H54 (cell line): Measurements from ENCODE around the gene SLC25A39.

Experiments used
- DNase-seq: peaks from one replicate; pipeline ENCODE4 v3.0.0; 2011; ENCODE audit warnings: low spot score, mixed read lengths; ENCODE audit not compliant: insufficient read length
- FAIRE-seq: peaks from 3 replicates; lab custom pipeline; 2011; peaks lifted over from hg19 to GRCh38; lab: Jason Lieb, UNC
- POLR2A ChIP-seq: IDR thresholded peaks from 2 replicates; pipeline ENCODE4 v1.6.1; 2011; ENCODE audit warnings: low read depth, mild to moderate bottlenecking, low read length

The SLC25A39 gene

DNA sequence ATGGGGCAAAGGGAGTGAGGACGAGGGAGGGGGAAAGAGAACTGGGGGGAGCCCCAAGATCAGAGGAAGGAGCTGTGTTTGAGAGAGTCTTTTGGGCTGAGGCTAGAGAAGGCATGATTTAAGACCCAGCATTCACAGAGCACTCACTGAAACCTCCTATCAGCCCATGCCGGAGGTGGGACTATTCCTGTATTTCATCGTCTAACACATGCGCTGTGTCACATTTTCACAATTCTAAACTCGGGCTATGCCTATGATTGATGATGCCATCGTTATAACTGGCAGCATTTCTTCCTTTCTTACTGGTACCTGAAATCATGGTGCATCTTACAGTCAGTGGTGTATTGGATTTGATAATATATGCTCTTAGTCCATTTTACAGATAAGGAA, 35.5 kb upstream of the SLC25A39 start:
- FAIRE-seq (no peak), DNase-seq (no peak)
- no peak for TF ChIP-seq POLR2A

DNA sequence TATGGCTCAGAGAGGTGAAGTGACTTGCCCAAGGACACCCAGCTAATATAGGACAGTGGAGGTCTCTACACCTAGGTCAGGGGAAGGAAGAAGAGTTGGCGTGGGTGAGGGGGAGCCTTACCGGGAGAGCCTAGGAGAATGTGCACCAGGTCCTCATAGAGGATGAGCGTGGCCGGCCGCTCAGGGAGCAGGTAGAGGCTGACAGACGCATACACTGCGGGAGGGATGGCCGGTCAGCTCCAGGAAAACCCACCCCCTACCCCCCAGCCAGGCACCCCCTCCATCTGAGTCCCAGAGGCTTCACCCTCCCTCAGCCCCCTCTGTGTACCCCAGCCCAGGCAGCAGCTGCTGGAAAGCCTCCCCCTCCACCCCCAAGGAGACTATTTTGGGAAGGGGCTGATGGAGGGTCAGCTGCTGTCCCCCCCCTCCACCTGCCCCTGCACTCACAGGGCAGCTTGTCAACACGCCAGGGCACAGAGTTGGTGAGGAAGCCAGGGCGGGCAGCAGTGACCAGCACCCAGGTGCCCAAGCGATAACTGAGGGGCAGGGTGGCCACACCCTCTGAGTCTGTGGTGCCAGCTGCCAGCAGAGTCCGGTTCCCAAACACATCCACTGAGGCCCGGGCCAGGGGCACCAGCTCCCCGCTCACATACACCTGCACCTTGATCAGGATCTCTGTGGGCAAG, 35.0 kb upstream of the SLC25A39 start:
- no peak for FAIRE-seq
- DNase-seq: no peak
- TF ChIP-seq POLR2A: no peak

- DNase-seq (no peak), FAIRE-seq (no peak)
- TF ChIP-seq POLR2A: no peak
Observed at GRCh38 chr17:44359006-44359405, 34.4 kb upstream of the SLC25A39 start.

DNA sequence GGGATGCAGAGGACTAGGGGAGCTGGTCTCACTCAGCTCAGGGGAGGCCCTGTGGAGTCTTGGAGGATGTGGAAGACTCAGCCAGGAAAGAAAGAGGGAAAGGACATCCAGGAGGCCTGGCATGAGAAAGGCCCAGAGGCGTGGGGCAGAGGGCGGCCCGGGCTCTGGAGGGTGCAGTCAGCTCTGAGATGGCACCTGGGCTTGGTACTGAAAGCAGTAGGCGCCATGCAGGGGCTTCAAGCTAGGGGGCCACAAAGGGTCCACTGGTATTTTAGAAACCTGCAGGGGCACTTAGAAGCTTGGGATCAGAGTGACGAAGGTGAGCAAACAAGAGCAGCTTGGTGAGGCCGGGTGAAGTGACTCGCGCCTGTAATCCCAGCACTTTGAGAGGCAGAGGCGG, 33.4 kb upstream of the SLC25A39 start:
- no peak for TF ChIP-seq POLR2A
- FAIRE-seq: no peak
- no peak for DNase-seq

DNA sequence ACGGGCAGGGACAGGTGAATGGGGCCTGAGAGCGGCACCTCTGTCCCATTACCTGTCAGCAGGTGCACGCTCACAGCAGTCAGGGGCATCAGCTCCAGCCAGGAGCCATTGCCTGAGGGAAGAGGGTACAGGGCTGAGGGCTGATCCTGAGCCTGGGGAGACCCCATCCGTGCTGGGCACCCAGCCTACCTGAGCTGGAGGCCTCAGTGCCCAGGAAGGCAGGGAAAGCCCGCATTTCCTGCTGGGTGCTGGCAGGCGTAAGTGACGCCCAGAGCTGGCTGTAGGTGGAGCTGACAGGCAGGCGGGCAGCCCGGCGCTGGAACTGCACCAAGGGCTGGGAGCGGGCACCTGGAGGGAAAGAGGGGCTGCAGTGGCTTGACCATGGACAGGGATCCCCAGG, 31.6 kb upstream of the SLC25A39 start:
- TF ChIP-seq POLR2A: no peak
- FAIRE-seq: no peak
- no peak for DNase-seq

DNA sequence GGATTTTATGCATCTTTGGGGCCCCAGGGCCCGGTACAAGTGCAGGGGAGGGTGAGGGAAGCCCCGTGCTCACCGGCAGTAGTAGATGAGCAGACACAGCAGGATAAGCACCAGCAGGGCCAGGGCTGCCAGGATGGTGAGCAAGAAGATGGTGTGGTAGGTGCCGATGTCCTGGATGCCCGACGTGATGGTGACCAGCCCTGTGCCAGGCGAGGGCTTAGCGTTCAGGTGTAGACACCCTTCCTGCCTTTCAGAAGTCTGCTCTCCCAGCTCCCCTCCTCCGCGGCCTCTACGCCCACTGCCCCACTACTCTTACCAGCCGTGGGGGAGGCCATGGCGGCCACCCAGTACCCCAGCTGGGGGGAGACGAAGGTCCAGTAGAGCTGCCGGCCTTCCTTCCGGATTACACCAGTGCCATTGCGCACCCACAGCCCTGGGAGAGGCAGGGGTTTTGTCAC, 31.0 kb upstream of the SLC25A39 start:
- no peak for TF ChIP-seq POLR2A
- no peak for FAIRE-seq
- no peak for DNase-seq

GRCh38 chr17:44354582-44355561, 30.2 kb upstream of the SLC25A39 start:
- DNase-seq (no peak), FAIRE-seq (no peak)
- TF ChIP-seq POLR2A: no peak

GRCh38 chr17:44353672-44354331, 29.2 kb upstream of the SLC25A39 start:
- DNase-seq: no peak
- no peak for FAIRE-seq
- TF ChIP-seq POLR2A: no peak

GRCh38 chr17:44352828-44353671, 28.4 kb upstream of the SLC25A39 start:
- DNase-seq (no peak), FAIRE-seq (no peak)
- no peak for TF ChIP-seq POLR2A

GRCh38 chr17:44351961-44352827, 27.6 kb upstream of the SLC25A39 start:
- DNase-seq (no peak), FAIRE-seq (no peak)
- TF ChIP-seq POLR2A: no peak

GRCh38 chr17:44351464-44351863, 26.8 kb upstream of the SLC25A39 start:
- no peak for DNase-seq
- no peak for FAIRE-seq
- no peak for TF ChIP-seq POLR2A

DNA sequence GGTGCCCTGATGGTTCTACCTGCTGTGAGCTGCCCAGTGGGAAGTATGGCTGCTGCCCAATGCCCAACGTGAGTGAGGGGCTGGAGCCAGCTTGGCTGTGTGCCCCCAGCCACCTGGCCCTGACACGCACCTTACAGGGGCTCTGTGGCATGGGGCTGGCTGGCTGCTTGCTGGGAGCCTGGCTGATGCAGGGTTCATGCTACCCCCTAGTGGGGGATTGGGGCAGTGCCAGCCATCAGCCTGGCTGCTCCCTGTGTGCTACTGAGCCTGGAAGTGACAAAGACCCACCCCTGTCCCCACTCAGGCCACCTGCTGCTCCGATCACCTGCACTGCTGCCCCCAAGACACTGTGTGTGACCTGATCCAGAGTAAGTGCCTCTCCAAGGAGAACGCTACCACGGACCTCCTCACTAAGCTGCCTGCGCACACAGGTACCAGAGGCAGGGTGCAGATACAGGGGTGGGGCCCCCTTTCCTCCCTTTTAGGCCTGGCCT, 26.2 kb upstream of the SLC25A39 start:
- FAIRE-seq (no peak), DNase-seq (peak; percentile 84)
- no peak for TF ChIP-seq POLR2A

DNA sequence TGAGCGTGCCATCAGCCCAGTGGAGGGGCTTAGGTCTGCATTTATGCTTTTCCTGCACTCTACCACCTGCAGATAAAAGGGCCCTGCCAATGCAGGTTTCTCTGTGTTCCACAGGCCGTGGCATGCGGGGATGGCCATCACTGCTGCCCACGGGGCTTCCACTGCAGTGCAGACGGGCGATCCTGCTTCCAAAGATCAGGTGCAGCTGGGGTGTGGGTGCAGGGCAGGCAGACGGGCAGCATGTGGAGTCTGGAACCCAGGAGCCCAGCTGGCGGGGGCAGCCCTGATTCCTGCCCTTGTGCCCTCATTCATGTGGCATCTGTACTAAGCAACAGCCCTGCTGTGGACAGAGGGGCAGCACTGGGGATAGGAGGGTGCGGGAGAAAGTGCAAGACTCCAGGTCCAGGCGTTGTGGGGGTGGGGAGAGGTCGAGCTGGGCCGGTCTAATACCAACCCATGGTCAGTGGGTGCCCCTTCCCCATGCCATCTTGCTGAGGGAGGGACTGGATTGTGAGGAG, 25.0 kb upstream of the SLC25A39 start:
- TF ChIP-seq POLR2A: no peak
- FAIRE-seq: no peak
- no peak for DNase-seq
